ENCODE data around the gene PRKCE. TPM values are rescaled to one million over a fixed set of nuclear protein-coding genes. Genes with fewer than 3 reads are reported as not detected.
A peak's percentile ranks its signal among the peaks of the same experiment; 100 is the strongest.

The PRKCE gene
- total and polyA plus RNA-seq, 4 donors, result 2.5 to 38.6 (median 5.8) TPM

GRCh38 chr2:45789317-45789716 lies 137.8 kb downstream of the PRKCE start:
- Histone ChIP-seq H3K36me3 (ENCODE audit: control insufficient read depth in 4 of 4, insufficient read depth in 3 of 4, low read depth in 1 of 4, low read length in 3 of 4) (no peaks in the 10 kb centered on the region), H3K27me3 (ENCODE audit: control insufficient read depth in 4 of 4, insufficient read depth in 4 of 4, low read length in 3 of 4) (no peaks in the 10 kb centered on the region), H3K9me3 (ENCODE audit: control insufficient read depth in 4 of 4, low read length in 3 of 4) (no peaks in the 10 kb centered on the region), H3K27ac (ENCODE audit: low read depth in 1 of 2, low read length in 2 of 2) (no peak overlapping the region), H3K4me3 (ENCODE audit: low read depth in 1 of 3, low read length in 3 of 3) (no peak overlapping the region), H3K9ac (ENCODE audit: low read depth in 1 of 2, low read length in 2 of 2) (no peak overlapping the region), H3K4me1 (ENCODE audit: control insufficient read depth in 4 of 4, insufficient read depth in 4 of 4, low read length in 3 of 4) (no peaks in the 10 kb centered on the region)
- TF ChIP-seq JUND (IDR thresholded peaks at IDR 0.05), result no peak
- TF ChIP-seq FOXA2 (IDR thresholded peaks at IDR 0.05), result no peak
- TF ChIP-seq RAD21 (IDR thresholded peaks at IDR 0.05), result no peak
- no peak for TF ChIP-seq SP1 (IDR thresholded peaks at IDR 0.05)
- TF ChIP-seq MAX (IDR thresholded peaks at IDR 0.05), result no peak
- no peak for TF ChIP-seq GABPA (IDR thresholded peaks at IDR 0.05 in 1 of 2, conservative IDR thresholded peaks at IDR 0.05 in 1 of 2)
- no peak for TF ChIP-seq TAF1 (conservative IDR thresholded peaks at IDR 0.05)
- no peak for TF ChIP-seq CTCF (IDR thresholded peaks at IDR 0.05; ENCODE audit: low read depth, low read length, missing input control)
- no peak for TF ChIP-seq REST (IDR thresholded peaks at IDR 0.05)
- TF ChIP-seq ZBTB33 (IDR thresholded peaks at IDR 0.05), result no peak
- no peak for TF ChIP-seq YY1 (IDR thresholded peaks at IDR 0.05)
- no peak for TF ChIP-seq FOXA1 (IDR thresholded peaks at IDR 0.05)
- TF ChIP-seq NR2F2 (IDR thresholded peaks at IDR 0.05), result no peak
- DNase-seq (ENCODE audit: low spot score), result no peak

DNA sequence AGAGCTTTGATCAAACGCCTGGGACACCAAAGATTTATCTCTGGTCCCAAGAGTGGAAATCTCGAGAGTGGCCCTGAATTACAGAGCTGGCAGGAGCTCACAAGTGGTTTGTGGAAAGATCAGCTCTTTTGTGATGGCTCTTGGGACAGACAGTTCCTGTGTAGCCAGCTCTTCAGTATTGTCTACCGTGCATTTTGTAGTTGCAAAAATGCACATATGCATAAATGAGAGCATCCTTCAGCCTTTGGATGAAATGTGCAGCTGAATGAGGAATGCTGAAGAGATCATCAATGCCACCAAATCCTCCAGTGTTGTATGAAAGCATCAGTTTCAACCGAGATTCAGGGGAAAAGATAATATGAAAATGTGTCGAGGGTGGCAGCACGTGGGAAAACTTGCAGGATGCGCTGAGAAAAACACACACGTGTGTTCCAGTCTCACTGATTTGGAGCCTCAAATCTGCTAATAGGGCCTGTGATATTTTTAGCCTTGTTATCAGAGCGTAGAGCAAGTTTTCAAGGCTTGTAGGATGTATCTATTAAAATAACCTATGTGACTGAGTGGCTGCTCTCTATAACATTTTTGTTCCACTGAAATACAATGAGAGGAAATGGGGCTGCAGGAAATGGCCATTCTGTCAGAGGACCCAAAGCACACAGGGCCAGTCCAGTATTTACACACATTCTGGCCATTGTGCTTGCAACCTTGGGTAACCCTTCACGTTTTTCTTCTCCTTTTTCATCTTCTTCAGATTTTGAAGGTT lies 138.7 kb downstream of the PRKCE start:
- no peak overlapping the region for H3K4me3 ChIP-seq (ENCODE audit: low read depth in 1 of 3, low read length in 3 of 3)
- no peaks in the 10 kb centered on the region for H3K27me3 ChIP-seq (ENCODE audit: control insufficient read depth in 4 of 4, insufficient read depth in 4 of 4, low read length in 3 of 4)
- H3K36me3 ChIP-seq (ENCODE audit: control insufficient read depth in 4 of 4, insufficient read depth in 3 of 4, low read depth in 1 of 4, low read length in 3 of 4), result no peaks in the 10 kb centered on the region
- no peak for DNase-seq (ENCODE audit: low spot score)
- H3K9me3 ChIP-seq (ENCODE audit: control insufficient read depth in 4 of 4, low read length in 3 of 4), result no peaks in the 10 kb centered on the region
- 80% methylated on average over 10 of the region's 10 CpGs for WGBS
- TF ChIP-seq NR2F2 (IDR thresholded peaks at IDR 0.05), result peak; percentile 51
- no peak for TF ChIP-seq HNF4A (conservative IDR thresholded peaks at IDR 0.05)
- TF ChIP-seq SP1 (IDR thresholded peaks at IDR 0.05), result peak; percentile 33
- peak; percentile 7 to 15 for TF ChIP-seq RAD21 (IDR thresholded peaks at IDR 0.05)
- no peaks in the 10 kb centered on the region for H3K4me1 ChIP-seq (ENCODE audit: control insufficient read depth in 4 of 4, insufficient read depth in 4 of 4, low read length in 3 of 4)
- no peak overlapping the region for H3K27ac ChIP-seq (ENCODE audit: low read depth in 1 of 2, low read length in 2 of 2)
- no peak overlapping the region for H3K9ac ChIP-seq (ENCODE audit: low read depth in 1 of 2, low read length in 2 of 2)

Data from liver (tissue), 9 donors.